Measurements from ENCODE around the gene EXOC4. TPM values are rescaled to one million over a fixed set of nuclear protein-coding genes. Genes with fewer than 3 reads are reported as not detected.

Gene EXOC4
- total RNA-seq, 1 donor from 2014 or later = 51.6 TPM

GRCh38 chr7:133883591-133883990 lies 630.7 kb downstream of the EXOC4 start:
- TF ChIP-seq, protein P1, sequence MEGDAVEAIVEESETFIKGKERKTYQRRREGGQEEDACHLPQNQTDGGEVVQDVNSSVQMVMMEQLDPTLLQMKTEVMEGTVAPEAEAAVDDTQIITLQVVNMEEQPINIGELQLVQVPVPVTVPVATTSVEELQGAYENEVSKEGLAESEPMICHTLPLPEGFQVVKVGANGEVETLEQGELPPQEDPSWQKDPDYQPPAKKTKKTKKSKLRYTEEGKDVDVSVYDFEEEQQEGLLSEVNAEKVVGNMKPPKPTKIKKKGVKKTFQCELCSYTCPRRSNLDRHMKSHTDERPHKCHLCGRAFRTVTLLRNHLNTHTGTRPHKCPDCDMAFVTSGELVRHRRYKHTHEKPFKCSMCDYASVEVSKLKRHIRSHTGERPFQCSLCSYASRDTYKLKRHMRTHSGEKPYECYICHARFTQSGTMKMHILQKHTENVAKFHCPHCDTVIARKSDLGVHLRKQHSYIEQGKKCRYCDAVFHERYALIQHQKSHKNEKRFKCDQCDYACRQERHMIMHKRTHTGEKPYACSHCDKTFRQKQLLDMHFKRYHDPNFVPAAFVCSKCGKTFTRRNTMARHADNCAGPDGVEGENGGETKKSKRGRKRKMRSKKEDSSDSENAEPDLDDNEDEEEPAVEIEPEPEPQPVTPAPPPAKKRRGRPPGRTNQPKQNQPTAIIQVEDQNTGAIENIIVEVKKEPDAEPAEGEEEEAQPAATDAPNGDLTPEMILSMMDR (IDR thresholded peaks at IDR 0.05; ENCODE audit: insufficient read depth, low read length, poor library complexity, severe bottlenecking) = no peak
- H3K27me3 ChIP-seq (ENCODE audit: control insufficient read depth, insufficient read depth, low read length) = no peaks in the 10 kb centered on the region

DNA sequence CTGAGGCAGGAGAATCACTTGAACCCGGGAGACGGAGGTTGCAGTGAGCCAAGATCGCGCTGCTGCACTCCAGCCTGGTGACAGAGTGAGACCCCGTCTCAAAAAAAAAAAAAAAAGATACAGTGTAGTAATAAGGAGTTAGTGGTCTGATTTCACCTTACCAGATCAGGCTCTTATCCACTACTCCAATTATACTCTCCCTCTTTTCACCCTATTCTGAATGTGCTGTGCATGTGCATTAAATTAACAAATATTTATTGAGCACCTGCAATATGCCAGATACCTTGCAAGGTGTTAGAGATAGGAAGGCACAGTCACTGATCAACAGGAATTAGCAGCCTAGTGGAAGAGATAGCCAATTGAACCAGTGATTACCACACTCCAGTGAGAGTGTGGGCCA lies 632.3 kb downstream of the EXOC4 start:
- TF ChIP-seq, protein P1 (IDR thresholded peaks at IDR 0.05; ENCODE audit: insufficient read depth, low read length, poor library complexity, severe bottlenecking) = no peak
- no peaks in the 10 kb centered on the region for H3K27me3 ChIP-seq (ENCODE audit: control insufficient read depth, insufficient read depth, low read length)
- DNase-seq (ENCODE audit: low read depth) = no peak
- no peaks in the 10 kb centered on the region for H3K36me3 ChIP-seq (ENCODE audit: control insufficient read depth, insufficient read depth, low read length)
- H3K4me3 ChIP-seq (ENCODE audit: low read depth, low read length) = no peak overlapping the region

More at GRCh38 chr7:133883591-133883990, 630.7 kb downstream of the EXOC4 start:
- DNase-seq (ENCODE audit: low read depth) = no peak
- Histone ChIP-seq H3K4me3 (ENCODE audit: low read depth, low read length) (no peak overlapping the region), H3K36me3 (ENCODE audit: control insufficient read depth, insufficient read depth, low read length) (no peaks in the 10 kb centered on the region)

- no peak for DNase-seq (ENCODE audit: low read depth)
- Histone ChIP-seq H3K36me3 (ENCODE audit: control insufficient read depth, insufficient read depth, low read length) (no peaks in the 10 kb centered on the region), H3K4me3 (ENCODE audit: low read depth, low read length) (no peak overlapping the region), H3K27me3 (ENCODE audit: control insufficient read depth, insufficient read depth, low read length) (no peaks in the 10 kb centered on the region)
- TF ChIP-seq, protein P1 (IDR thresholded peaks at IDR 0.05; ENCODE audit: insufficient read depth, low read length, poor library complexity, severe bottlenecking) = no peak
Observed at GRCh38 chr7:133886086-133886485, 633.2 kb downstream of the EXOC4 start.

- H3K4me3 ChIP-seq (ENCODE audit: low read depth, low read length) = no peak overlapping the region
- TF ChIP-seq, protein P1 (IDR thresholded peaks at IDR 0.05; ENCODE audit: insufficient read depth, low read length, poor library complexity, severe bottlenecking) = no peak
- DNase-seq (ENCODE audit: low read depth) = no peak
- H3K27me3 ChIP-seq (ENCODE audit: control insufficient read depth, insufficient read depth, low read length) = no peaks in the 10 kb centered on the region
- no peaks in the 10 kb centered on the region for H3K36me3 ChIP-seq (ENCODE audit: control insufficient read depth, insufficient read depth, low read length)
Observed at GRCh38 chr7:133886797-133887196, 633.9 kb downstream of the EXOC4 start.

DNA sequence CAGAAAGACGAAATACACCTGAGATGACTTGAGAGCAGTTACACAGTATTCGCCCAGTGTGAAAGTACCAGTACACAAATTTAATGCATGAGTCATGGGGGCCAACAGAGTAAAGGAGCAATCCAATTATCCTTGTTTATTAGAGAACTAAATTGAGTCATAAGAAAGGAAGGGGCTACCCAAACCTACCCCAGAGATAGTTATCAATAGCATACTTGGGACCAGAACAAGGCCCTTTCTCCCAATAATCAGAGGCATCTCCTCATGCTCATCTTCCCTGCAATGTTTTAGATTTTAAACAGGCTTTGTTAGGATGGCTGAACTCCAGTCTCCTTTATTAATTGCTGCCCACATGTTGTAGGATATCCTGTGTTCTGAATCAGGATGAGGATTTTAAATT lies 634.6 kb downstream of the EXOC4 start:
- no peak overlapping the region for H3K4me3 ChIP-seq (ENCODE audit: low read depth, low read length)
- H3K27me3 ChIP-seq (ENCODE audit: control insufficient read depth, insufficient read depth, low read length) = no peaks in the 10 kb centered on the region
- no peaks in the 10 kb centered on the region for H3K36me3 ChIP-seq (ENCODE audit: control insufficient read depth, insufficient read depth, low read length)
- TF ChIP-seq, protein P1 (IDR thresholded peaks at IDR 0.05; ENCODE audit: insufficient read depth, low read length, poor library complexity, severe bottlenecking) = no peak
- DNase-seq (ENCODE audit: low read depth) = no peak
